GM19452 (cell line): ENCODE results near the gene SLC35B4.
"Not testable (repeated sequence)": the region's sequence is repeated elsewhere in the genome, so short reads cannot be mapped to it uniquely, and the experiment has no call there.

ENCODE experiments used
- ATAC-seq: cut with Tn5 transposase; IDR thresholded peaks from one replicate; pipeline ENCODE4 v1.9.1; 2021; ENCODE audit not compliant: unreplicated experiment

Gene SLC35B4

DNA sequence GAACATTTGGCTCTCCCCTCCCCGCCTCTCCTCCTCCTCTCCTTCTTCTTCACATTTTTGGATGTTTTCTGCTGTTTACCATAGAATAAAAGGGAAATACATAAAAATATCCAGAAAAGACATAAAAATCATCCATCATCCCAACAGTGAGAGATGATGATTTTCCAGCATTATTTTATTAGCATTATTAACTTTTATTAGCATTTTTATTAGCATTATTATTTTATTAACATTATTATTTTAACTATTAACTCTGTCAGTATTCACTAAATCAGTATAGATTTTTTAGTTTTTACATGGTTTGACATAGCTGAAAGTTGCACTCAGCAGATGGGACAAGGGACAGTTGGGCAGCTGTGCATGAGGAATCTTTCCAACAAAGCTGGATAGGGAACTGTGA is 16.2 kb upstream of the SLC35B4 start:
- ATAC-seq, result no peak

DNA sequence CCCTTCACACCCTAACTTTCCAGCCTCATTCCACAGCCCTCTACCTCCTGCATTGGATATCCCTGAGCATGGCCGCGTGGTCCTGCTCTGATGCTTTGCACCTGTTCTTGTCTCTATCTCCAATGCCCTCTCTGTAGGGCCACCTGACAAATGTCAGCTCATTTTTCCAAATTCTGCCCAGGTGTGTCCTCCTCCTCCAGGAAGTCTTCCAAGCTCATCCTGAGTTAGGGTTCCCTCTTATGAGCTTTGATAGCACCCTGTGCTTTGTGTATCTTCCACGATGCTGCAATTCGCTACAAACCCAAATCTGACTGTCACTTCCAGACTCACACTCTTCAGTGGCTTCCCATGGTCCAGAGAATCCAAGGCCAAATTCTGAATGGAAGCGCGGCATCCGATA is 14.7 kb upstream of the SLC35B4 start:
- no peak for ATAC-seq

DNA sequence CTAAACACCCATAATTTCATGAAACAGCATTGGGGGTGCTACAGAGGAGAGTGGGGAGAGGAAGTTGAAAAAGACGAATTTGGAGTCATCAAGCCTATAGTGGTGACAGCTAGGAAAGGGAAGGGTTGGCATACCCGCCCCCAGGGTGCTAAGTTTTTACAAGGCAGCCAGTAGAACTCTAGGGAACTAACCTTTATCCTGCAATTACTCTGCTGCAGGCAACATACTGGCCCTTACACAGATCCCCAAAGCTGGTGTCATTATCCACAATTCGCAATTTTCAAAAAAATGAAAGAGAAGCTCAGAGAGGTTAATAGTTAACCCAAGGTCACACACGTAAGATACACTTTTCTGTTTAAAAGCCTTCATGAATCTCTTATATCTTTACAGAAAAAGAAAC is 14.2 kb upstream of the SLC35B4 start:
- no peak for ATAC-seq

DNA sequence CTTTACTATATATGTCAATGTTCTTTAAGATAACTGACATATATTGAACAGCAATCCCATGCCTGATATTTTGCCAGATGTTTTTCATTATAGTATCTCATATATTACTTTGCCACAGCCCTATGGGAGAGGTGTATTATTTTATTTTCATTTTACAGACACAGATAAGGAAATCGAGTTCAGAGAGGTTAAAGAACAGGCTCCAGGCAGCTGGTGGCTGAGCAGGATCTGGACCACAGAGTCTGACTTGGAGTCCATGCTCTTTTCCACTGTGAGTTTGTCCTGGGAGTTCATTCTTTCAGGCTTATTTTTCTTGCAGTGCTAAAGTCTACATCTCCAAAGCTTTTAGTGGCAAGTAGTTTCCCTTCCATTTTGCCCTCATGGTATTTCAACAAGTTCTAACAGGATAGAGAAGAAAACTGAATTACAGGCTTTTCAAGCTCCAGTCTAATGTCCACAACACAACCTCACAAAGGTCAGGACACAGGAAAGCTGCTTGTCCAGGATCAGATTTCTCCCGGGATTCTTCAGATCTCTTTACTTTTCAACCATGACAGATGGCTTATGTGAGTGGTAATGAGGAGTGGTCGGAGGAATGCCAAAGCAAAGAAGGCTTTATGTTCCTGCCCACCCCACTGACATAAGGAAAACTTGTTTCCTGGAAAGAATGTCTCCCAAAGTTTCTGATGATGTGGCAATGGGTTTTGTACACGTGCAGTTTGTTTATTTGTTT is 13.1 kb upstream of the SLC35B4 start:
- no peak for ATAC-seq

DNA sequence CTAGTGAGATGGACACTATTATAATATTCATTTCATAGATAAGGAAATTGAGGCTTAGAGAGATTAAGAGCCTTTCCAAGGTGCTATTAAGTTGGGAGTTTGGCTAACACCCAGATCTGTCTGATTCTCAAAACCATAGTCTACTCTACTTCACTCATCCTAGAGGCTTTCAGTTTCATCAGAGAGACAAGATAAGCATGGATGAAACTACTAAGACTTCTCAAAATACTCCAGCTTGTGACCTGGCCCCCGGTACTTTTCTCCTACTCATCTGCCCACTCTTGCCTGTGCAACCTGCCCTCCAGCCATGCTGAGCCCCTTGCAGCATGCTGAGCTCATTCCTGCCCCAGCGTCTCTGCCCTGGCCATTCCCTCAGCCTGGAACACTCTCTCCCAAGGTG is 12.2 kb upstream of the SLC35B4 start:
- ATAC-seq, result no peak

DNA sequence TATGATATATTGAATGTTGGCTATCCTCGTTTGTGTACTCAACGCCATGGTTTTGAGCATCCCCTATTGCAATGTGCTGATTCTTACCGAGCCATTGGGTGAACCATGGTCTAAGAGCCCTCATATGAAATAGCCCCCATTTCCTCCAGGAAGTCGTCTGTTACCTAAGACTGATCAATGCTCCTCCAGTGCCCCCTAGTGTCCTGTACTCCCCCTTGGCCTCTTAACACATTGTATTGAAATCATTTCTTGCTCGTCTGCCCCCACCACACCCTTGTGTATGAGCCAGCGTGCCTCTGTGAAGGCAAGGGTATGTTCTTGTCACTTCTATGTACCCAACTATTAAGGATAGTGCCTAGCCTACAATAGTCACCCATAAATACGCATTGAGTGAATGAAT is 11.2 kb upstream of the SLC35B4 start:
- peak; percentile 83 for ATAC-seq

DNA sequence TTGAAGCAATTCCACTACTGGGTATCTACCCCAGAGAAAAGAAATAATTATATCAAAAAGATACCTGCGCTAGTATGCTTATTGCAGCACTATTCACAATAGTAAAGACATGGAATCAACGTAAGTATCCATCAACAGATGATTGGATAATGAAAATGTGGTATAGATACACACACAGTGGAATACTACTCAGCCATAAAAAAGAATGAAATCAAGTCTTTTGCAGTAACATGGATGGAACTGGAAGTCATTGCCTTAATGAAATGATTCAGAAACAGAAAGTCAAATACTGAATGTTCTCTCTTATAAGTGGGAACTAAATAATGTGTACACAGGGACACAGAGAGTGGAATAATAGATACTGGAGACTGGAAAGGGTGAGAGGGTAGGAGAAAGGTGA is 7.4 kb upstream of the SLC35B4 start:
- ATAC-seq, result no peak

DNA sequence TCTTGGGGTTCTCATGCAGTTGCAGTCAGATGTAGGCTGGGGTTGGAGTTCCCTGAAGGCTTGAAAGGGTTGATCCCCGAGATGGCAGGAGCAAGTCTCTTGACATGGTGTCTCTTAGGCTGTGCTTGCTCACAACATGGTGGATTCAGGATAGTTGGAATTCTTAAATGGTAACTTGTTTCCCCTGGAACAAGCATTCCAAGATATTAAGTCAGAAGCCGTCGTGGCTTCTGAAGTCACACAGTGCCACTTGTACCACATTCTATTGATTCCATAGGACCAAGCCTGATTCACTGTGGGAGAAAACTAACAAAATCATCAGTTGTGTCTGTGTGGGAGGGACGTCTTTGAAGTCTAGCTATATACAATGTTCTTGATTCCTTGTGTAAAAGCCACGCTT is 3.5 kb upstream of the SLC35B4 start:
- ATAC-seq, result no peak

DNA sequence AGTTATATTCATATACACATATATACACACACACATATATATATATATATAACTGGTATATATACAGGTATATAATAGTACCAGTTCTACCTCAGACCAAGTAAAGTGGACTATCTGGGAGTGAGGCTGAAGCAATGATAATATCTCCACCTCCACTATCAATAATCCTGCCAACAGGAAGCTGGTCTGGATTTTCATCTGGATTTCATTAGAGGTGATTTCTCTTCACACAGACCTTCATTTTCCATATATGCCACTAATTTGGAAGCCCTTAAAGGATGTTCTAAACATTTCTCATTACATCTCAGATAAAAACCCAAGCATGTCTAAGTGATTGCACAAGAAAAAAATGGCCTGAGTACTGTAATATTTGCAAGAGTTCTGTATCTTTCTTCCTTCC is 1.7 kb upstream of the SLC35B4 start:
- ATAC-seq, result no peak

DNA sequence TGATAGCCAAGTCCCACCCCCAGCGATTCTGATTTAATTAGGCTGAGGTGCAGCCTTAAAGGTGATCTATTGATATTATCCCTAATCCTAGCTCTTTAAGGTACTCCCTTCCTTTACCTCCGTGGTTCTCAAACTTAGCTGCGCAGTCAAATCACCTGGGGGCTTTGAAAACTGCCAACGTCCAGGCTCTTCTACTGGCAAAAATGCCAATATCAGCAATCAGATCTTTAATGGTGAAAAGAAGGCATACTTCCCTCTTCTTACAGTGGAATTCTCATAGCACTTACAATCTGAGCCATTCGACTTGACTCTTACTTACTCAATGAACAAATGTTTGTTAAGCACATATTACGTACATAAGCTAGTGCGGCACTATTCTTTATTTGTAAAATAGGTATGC is 704 bp upstream of the SLC35B4 start:
- ATAC-seq, result no peak

DNA sequence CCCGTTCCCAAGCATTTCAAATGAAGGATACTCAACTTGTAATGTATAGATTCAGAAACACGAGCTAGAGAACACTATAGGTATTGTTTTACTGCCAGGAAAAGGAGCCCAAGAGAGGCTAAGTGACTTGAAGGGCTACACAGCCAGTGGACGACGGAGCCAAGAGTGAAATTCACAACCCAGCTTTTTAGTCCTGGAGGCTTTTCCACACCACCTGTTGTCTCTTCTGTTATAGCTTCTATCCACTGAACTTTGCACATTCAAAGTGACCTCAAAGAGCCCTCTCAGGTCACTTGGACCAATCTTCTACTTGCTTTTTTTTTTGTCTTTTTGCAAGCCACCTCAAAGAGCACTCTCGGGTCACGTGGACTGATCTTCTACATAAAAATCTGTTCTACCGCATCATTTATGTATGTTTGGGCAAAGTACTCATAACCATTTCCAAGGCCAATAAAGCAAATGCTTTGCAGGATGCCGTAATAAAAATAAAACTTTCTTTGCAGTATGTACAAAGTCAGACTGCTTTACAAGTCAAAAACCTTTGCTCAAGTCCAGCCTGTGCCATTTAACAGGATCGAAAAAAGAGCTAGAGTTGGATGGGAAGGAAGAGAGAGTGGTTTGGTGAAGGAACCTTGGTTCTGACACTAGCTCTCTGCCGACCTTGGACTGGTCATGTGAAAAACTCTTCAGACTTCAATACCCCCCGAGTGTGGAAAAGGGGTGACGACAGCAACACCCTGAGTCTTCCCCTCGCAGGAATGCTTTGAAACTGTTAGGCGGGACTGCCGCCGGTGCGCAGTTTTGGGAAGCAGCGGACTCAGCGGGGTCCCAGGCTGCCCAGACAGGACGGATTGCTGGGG is 821 bp downstream of the SLC35B4 start:
- ATAC-seq, result peak; percentile 0

DNA sequence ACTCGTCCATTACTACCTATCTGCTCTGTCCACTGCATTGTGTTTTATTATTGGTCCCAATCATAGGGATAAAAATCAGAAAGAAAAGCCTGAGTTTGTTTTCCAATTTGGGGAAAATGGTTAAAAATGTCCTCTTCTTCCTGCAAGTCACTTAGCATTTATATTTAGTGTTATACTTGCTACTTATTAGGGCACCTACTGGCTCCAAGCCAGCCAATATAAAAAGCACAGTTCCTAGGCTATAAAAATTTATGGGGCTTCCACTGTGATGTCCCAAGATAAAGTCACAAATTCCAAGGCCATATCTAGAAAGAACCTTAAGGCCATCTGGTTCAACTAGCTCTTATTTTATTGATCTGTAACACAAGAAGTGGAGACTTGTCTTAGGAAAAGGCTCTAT is 3.2 kb downstream of the SLC35B4 start:
- ATAC-seq, result no peak

DNA sequence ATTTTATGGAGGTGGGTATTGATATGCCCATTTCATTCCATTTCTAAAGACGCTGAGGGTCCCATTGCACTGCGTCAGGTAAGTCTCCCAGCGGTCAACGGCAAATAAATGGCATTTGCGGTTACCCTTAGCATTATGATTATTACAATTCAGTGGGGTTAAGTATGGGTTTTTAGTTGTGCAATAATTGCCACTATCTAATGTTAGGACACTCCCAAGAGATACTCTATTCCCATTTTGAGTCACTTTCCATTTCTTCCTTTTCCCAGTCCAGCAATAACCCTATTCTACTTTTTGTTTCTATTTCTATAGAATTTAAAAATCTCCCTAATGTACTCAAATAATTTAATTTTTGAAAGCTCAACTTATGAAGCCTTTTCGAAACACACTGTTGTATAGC is 4.0 kb downstream of the SLC35B4 start:
- ATAC-seq, result no peak

DNA sequence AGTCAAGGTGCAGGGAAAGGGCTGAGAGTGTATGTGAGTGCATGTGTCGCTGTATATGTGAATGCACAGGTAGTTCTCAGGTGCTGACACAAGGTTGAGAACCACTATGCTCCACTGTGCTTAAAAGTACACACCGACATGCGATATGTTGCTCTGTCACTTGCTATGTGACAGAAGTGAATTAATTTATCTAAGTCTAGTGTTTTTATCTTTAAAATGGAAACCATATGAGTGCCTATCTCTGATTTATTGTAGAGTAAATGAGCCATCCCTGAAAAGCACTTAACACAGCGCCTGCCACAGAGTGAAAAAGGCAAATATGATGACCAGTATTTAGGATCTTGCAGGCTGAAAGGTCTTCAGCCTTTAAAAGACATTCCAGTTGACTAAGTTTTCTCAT is 4.9 kb downstream of the SLC35B4 start:
- ATAC-seq, result no peak

DNA sequence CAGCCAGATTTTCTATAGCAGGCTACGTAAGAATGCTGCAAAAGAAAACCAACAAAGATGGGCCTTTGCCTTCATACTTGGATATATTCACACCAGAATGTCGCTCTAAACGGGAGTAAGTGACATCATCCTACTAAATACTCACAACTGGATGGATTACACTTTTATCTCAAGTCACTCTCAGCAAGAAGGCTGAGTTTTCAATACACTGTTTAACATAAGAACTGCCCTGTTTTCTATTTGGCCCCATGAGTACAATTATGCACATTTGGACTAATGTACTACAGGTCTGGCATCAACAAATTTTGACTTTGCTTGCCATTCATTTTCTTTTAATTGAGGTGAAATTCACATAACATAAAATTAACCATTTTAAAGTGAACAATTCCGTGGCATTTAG is 8.2 kb downstream of the SLC35B4 start:
- no peak for ATAC-seq

DNA sequence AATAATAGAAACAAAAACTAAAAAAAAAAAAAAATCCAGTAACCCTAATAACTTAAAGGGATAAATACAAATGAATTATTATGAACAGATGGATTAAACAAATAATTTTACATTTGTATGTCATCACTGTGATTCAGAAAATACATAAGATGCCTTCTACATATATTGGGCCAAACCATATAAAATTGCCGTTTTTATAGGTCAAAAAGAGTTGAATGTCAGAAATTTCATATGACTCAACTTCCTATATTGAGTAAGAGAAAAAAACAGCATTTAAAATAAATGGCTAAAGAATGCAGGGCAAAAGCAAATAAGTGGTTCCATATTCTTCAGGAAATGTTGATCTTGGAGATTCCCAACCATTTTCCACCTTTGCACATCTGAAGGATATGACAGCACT is 9.4 kb downstream of the SLC35B4 start:
- no peak for ATAC-seq

DNA sequence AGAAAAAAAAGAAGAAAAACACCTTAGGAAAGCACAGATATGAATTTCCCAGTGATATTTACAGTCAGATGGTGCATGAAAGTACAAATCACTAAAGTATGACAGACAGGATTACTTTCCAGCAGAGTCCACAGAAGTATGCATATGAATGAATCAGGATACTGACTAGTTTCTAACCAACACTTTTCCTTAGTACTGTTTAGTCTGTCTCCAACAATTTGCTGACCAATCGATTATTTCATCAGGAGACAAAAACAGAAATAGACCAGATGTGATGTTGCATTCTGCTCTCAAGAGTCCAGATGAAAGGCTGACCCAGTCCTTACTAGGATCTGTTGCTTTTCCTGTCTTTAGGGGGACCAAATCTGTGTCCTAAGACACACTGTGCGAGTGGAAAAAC is 14.6 kb downstream of the SLC35B4 start:
- no peak for ATAC-seq

DNA sequence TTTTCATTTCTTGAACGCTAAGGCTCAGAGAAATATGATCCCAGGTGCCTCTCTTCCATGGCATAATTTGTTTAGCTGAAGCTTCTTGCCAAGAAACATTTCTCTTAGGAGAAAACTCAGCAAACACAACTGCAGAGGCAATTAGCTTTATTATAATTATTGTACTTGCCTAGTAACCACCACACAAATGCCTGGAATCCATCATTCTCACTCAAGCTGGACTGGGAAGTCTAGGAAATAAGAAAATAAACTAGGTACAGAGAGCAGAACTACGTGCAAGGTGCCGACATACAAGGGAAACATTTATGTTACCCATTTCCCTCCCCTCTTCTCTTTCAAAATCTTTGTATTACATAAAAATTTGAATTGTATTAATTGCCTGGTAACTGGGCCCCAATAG is 15.1 kb downstream of the SLC35B4 start:
- ATAC-seq, result no peak

DNA sequence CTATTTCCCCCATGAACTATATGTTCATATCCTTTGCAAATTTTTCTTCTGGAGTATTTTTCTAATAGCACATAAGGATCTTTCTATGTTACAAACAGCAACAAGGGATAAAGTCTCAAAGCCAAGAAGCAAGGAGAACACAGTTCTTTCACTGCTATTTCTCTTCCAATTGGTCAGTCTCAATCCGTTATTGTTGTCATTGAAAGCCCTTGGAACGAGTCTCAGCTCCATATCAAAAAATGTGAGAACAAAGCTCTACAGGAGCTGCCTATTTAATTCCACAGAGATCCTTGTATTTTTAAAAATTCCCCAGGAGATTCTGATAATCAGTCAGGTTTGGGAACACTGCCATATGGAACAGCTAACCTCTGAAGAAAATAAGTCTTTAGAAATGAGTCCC is 15.7 kb downstream of the SLC35B4 start:
- no peak for ATAC-seq

DNA sequence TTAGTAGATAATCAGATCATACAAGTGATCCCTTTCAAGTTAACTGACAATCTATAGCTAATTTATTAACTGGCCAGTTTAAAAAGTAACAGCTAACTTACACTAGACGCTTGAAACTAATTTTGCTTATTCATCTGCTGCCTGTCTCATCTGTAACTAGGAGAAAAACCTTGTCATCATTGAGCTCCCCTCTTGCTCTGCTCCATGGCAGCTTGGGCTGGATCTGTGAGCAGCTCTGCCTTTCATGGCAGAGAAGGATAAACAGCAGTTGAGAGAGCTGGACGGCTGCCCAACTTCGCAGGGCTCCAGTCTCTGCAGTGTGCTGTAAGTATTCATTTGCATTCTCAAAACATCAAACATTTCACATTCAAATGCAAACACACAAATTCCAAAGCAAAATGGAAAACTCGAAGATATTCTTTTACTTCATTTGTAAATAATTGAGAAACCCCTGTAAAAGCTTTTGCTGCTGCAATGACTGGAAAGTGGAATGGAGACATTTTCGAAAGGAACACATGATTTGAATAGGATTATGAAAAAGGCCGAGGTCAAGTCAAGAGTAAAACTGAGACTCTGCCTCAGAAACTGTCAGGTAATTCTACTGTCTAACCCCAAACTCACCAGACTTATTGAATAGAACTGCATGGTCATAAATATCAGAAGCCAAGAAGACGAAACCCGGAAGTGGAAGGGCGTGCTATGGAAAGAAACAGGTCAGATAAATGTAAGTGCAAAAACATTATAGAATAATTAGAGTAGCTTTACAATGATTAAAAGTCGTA is 17.6 kb downstream of the SLC35B4 start:
- ATAC-seq, result peak; percentile 64

DNA sequence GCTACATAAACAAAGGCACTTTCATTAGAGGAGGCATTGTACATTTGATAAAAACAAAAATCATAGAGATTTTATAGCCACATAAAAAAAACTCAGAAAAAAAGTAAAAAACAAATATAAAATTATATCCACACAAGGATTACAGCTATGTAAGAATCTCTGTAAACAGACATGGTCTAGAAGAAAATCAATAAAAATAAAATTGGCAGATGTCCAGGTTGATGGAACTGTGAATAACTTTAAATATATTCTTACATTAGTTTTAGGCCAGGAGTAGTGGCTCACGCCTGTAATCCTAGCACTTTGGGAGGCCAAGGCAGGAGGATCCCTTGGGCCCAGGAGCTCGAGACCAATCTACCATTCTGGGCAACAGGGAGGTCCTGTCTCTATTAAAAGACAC is 19.2 kb downstream of the SLC35B4 start:
- ATAC-seq, result no peak

DNA sequence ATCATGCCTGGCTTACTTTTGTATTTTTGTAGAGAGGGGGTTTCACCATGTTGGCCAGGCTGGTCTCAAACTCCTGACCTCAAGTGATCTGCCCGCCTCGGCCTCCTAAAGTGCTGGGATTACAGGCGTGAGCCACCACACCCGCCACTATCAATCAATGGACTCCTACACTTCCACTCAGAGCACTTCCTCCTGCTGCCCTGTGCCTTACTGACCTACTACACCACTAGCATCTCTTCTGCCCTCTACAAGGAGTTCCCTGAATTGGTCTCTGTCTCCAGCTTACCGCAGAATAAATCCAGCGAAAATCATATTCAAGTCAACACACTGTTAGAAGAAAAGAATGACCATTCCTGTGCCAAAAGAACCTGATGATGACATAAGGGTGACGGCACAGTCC is 20.7 kb downstream of the SLC35B4 start:
- ATAC-seq, result not testable (repeated sequence)
